Stimulated activated naive CD4-positive, alpha-beta T cell treated with Interleukin-2 at 50 U/mL for 16 hours (primary cell): Measurements from ENCODE around the gene RGS12.
"Not testable (repeated sequence)": the region's sequence is repeated elsewhere in the genome, so short reads cannot be mapped to it uniquely, and the experiment has no call there.

ENCODE experiments used
- DNase-seq: peaks from one replicate; lab custom pipeline; 2025; lab: John Stamatoyannopoulos, UW

Gene RGS12

GRCh38 chr4:3299122-3299975 is 6.5 kb downstream of the RGS12 start:
- DNase-seq = no peak

- DNase-seq = no peak
These were observed 7.3 kb downstream of the RGS12 start for GRCh38 chr4:3299976-3300671.

- DNase-seq = not testable (repeated sequence)
These were observed 8.1 kb downstream of the RGS12 start for GRCh38 chr4:3300882-3301281.

GRCh38 chr4:3301450-3302172 is 8.8 kb downstream of the RGS12 start:
- DNase-seq = no peak

GRCh38 chr4:3302173-3302785 is 9.5 kb downstream of the RGS12 start:
- DNase-seq = peak; percentile 61

- no peak for DNase-seq
These were observed 10.2 kb downstream of the RGS12 start for GRCh38 chr4:3302786-3303564.

- no peak for DNase-seq
These were observed 10.7 kb downstream of the RGS12 start for GRCh38 chr4:3303565-3303824.

GRCh38 chr4:3303923-3304710 is 11.3 kb downstream of the RGS12 start:
- no peak for DNase-seq

GRCh38 chr4:3304831-3305609 is 12.2 kb downstream of the RGS12 start:
- no peak for DNase-seq

- DNase-seq = no peak
These were observed 13.0 kb downstream of the RGS12 start for GRCh38 chr4:3305610-3306371.

- DNase-seq = no peak
These were observed 13.6 kb downstream of the RGS12 start for GRCh38 chr4:3306450-3306849.

- no peak for DNase-seq
These were observed 14.2 kb downstream of the RGS12 start for GRCh38 chr4:3307060-3307459.

- DNase-seq = no peak
These were observed 14.7 kb downstream of the RGS12 start for GRCh38 chr4:3307486-3307885.

GRCh38 chr4:3307891-3308575 is 15.2 kb downstream of the RGS12 start:
- no peak for DNase-seq

- no peak for DNase-seq
These were observed 15.9 kb downstream of the RGS12 start for GRCh38 chr4:3308691-3309090.

GRCh38 chr4:3310301-3311094 is 17.7 kb downstream of the RGS12 start:
- DNase-seq = no peak

- DNase-seq = no peak
These were observed 18.2 kb downstream of the RGS12 start for GRCh38 chr4:3311095-3311372.

GRCh38 chr4:3311489-3312171 is 18.8 kb downstream of the RGS12 start:
- no peak for DNase-seq
